Measurements from ENCODE around the gene ARRB1.

DNA sequence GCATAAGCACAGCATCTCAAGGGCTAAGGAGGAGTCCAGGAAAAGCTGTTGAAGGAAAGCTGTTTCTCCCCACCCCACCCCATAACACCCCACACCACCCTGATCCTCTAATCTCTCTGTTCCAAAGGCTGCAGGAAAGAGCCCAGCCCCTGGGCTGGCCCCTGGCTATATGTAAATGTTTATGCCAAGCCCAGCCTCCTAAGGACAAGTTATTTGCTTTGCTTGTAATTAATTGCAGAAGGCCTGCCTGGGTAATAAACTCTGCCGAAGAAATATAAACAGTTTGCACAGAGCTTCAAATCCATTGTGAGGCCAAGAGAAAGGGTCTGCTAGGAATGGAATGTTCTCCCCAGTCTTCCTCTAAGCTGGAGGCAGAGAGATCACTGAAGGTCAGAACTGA is 21.2 kb downstream of the ARRB1 start:
- TF ChIP-seq, protein P1, sequence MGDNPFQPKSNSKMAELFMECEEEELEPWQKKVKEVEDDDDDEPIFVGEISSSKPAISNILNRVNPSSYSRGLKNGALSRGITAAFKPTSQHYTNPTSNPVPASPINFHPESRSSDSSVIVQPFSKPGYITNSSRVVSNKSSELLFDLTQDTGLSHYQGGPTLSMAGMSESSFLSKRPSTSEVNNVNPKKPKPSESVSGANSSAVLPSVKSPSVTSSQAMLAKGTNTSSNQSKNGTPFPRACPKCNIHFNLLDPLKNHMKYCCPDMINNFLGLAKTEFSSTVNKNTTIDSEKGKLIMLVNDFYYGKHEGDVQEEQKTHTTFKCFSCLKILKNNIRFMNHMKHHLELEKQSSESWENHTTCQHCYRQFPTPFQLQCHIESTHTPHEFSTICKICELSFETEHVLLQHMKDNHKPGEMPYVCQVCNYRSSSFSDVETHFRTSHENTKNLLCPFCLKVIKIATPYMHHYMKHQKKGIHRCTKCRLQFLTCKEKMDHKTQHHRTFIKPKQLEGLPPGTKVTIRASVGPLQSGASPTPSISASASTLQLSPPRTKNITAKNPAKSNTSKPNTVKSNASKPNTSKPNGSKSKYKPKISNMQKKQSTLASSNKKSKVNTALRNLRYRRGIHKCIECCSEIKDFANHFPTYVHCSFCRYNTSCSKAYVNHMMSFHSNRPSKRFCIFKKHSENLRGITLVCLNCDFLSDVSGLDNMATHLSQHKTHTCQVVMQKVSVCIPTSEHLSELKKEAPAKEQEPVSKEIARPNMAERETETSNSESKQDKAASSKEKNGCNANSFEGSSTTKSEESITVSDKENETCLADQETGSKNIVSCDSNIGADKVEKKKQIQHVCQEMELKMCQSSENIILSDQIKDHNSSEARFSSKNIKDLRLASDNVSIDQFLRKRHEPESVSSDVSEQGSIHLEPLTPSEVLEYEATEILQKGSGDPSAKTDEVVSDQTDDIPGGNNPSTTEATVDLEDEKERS (tag by site-specific recombination; IDR thresholded peaks at IDR 0.05), result no peak
- no peak for TF ChIP-seq ZNF10 (tag by site-specific recombination; IDR thresholded peaks at IDR 0.05)
- no peak for TF ChIP-seq CTCF (tag by site-specific recombination; IDR thresholded peaks at IDR 0.05)
- no peak for TF ChIP-seq ZNF18 (tag by site-specific recombination; IDR thresholded peaks at IDR 0.05)
- no peak for TF ChIP-seq ATF2 (tag by site-specific recombination; IDR thresholded peaks at IDR 0.05; ENCODE audit: low read depth)
